ENCODE data around the gene CLTB.
"Not testable (repeated sequence)": the region's sequence is repeated elsewhere in the genome, so short reads cannot be mapped to it uniquely, and the experiment has no call there.

The CLTB gene, protein sequence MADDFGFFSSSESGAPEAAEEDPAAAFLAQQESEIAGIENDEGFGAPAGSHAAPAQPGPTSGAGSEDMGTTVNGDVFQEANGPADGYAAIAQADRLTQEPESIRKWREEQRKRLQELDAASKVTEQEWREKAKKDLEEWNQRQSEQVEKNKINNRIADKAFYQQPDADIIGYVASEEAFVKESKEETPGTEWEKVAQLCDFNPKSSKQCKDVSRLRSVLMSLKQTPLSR
- total RNA-seq = 42.7 to 63.0 reads per million in 2 donors

DNA sequence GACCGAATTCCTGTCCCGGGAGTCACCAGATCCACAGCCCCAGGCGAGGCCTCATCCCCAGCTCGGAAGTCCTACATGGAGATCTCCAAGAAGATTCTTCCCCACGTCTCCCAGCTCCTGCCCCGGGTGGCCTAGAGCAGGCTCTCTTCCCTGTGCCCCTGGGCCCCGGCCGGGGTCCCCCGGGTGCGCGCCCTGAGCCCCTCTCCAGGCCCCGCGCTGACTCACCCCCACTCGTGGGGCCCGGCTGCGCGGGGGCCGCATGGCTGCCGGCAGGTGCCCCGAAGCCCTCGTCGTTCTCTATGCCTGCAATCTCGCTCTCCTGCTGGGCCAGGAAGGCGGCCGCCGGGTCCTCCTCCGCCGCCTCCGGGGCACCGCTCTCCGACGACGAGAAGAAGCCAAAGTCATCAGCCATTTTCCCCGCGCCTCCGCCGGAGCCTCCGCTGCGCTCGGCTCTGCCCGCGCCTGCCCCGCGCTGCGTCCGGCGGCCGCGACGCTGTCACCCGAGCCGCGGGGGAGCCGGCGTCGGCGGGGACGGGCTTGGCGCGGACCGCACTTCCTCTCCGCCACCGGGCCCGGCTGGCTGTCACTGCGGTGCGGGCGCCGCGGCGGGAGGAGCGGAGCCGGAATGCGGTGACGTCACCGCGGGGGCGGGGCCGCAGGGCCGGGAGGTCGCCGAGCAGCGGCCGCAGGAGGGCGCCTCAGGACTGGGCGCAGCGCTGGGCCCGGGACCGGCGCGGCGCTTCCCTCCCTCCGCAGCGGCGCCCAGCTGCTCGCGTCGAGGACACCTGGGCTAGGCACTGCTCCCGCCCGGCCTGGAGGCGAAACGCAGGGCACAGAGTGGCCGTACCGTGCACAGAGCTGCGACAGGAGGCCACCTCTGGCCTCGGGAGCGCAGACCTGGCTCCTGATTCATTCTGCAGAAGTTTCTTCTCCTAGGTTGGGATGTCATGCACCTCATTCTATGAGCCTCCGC, at the start of gene CLTB:
CLTB (minus strand) TSS at position 588 of the 973 bp plus-strand sequence; CDS start at position 412, 176 bp downstream.
- DNase-seq = peak; percentile 93

DNA sequence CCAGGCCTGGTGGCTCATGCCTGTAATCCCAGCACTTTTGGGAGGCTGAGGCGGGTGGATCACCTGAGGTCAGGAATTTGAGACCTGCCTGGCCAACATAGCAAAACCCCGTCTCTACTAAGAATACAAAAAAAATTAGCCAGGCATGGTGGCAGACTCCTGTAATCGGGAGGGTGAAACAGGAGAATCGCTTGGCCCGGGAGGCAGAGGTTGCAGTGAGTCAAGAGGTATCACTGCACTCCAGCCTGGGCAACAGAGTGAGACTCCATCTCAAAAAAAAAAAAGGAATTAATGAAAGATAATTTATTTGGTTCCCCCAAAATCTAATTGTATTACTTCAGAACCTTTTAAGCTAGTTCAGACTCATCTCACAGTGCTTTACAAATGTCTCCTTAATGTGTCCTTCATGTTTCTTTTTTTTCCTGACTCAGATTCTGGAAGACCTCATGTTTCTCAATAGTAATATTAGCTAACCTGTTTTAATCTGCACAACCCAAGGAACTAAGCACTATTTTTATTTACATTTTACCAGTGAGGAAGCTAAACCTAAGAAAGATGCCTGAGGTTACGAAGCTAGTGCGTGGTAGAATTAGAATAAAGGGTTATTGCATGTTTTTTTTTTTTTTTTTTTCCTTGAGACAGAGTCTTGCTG, 46.9 kb upstream of the CLTB start:
- DNase-seq = no peak

DNA sequence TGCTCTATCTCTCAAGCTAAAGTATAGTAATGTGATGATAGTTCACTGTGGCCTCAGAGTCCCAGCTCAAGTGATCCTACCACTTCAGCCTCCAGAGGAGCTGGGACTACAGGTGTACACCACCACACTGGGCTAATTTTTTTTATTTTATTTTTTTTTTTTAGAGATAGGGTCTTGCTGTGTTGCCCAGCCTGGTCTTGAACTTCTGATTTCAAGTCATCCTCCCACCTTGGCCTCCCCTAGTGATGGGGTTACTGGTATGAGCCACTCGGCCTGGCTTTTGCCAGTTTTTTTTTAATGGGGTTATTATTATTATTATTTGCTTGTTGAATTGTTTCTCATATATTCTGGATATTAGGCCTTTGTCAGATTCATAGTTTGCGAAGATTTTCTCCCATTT, 45.0 kb upstream of the CLTB start:
- DNase-seq = no peak

DNA sequence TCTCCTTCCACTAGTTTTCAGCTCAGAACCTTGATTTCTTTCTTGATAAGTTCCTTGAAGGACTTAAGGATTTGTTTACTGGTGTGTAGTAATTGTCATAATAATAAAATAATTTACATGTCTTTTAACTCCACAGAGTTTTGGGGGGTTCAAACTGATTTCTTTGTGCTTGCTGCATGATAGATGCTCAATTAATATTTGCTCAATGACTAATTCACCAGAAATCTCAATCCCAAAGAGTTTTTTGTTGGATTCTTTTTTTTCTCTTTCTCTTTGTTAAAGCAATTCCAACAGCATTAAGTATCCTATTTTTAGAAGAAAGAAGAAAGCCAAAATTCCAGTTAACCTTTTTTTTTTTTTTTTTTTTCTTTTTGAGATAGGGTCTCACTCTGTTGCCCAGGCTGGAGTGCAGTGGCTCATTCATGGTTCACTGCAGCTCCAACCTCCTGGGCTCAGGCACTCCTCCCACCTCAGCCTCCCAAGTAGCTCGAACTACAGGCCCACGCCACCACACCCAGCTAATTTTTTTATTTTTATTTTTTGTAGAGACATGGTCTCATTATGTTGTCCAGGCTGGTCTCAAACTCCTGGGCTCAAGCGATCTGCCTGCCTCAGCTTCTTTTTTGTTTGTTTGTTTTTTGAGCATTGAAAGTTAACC, 42.7 kb upstream of the CLTB start:
- no peak for DNase-seq

DNA sequence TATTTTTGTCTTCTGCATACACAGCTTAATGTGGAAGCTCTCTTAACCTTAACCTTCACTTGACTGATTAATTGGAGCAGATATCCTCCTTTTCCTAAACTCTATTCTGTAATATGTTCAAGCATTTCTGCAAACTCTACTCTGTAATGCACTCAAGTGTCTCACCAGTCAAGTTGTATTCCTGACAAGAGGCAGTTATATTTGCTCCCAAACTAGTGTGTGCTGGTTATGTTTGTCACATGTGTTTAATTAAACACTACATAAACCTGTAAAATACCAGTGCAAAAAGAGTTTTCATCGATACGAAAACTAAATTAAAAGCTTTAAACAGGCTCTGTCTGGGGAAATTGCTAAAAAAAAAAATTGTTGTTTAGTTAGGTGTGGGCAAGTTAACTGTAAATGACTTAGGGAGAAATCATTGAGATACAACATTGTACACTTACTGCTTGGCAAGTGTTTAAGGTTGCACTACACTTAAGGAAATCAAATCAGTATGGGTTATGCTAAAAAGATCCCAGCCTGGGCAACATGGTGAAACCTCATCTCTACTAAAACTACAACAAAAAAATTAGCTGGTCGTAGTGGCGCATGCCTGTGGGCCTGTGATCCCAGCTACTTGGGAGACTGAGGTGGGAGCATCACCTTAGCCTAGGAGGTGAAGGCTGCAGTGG, 38.5 kb upstream of the CLTB start:
- DNase-seq = no peak

DNA sequence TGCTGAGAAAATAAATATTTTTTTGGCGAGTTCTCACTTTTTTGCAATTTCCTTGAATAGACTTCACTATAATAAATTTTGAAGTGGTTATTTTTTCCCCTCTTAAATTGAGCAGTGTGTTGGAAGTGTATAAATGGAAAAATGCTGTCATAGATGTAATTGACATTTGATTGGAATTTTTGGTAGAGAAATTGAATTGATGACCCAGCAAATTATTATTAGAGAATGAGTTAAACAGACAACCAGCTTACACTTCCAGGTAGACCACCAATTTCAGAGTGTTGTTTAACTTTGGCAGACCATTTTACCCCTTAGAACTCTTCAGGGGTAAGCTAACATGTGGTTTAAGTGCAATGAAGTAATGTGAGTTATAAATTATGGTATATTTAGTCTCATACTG, 33.7 kb upstream of the CLTB start:
- DNase-seq = no peak

DNA sequence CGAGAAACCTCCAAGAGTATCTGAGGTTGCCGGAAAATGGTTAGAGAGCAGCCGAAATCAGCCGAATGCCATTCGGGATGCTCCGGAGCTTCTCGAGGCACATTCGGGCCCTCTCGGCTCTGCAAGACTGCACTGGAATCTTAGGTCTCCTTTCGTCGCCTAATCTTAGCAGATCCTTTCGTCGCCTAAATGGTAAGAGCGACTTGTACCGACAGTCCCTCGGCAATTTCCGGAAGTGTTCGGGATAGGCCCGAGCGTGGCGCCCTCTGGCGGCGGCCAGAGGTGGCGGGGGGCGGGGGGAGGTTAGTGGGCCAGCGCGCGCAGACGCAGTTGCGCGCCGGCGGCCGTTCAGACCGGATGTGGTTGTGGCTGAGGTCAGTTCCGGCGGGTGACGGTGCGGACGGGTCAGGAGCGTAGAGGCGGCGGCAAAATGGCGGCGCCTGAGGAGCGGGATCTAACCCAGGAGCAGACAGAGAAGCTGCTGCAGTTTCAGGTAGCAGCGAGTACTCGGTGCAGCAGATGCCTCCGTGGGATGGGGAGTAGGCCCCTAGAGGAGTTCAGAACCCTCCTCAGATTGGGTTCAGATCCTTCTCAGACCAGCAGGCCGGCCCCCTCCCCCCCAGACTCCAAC, 31.8 kb upstream of the CLTB start, which contains the start of gene FAF2:
FAF2 (plus strand) TSS at position 408 of the 631 bp plus-strand sequence; CDS start at position 431, 23 bp downstream.
- peak; percentile 97 for DNase-seq

DNA sequence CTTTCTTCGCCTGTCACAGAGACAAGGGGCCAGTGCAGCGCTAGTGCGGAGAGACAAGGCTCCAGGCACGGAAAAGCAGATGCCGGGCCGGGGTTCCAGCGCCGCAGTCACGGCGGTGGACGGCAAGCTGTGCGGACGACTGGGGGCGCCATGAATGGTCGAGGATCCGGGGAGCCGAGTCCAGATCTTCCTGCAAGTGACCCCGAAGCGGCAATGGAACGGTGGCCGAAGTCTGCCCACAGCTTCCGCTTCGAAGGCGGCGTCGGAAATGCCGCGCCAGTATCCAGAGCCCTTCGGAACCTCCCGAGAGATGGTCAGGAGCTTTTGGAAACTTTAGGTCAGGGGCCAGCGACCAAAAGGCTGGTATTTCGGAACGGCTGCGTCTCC, 31.2 kb upstream of the CLTB start:
- peak; percentile 8 for DNase-seq

DNA sequence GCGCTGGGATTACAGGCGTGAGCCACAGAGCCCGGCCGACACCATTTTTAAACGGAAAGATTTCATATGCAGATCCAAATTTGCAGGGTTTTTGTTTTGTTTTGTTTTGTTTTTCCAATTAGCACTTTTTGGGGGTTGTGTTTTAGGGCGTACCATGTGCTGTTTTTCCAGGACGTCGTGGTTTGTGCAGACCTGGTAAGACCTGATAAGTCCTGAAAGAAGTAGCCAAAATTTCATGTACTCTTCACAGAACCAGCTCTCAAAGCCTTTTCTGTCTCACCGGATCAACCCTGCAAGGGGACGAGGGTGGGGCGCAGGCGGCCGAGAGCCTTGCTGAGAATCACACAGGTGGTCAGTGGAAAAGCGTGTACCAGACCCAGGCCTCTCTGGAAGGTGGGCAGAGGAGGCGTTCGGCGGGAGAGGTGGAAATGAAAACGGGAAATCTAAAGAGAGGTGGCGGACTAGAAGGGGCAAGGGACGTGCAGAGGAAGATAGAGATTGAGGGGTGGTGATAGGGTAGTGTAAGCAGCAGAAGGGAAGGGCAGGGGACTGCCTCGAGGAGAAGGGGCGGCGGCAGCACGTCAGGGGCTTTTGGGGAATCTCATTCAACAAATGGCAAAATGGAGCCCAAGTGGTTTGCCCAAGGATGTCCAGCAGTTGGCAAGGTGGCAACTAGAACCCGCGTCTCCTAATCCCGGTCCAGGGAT, 30.7 kb upstream of the CLTB start:
- no peak for DNase-seq

DNA sequence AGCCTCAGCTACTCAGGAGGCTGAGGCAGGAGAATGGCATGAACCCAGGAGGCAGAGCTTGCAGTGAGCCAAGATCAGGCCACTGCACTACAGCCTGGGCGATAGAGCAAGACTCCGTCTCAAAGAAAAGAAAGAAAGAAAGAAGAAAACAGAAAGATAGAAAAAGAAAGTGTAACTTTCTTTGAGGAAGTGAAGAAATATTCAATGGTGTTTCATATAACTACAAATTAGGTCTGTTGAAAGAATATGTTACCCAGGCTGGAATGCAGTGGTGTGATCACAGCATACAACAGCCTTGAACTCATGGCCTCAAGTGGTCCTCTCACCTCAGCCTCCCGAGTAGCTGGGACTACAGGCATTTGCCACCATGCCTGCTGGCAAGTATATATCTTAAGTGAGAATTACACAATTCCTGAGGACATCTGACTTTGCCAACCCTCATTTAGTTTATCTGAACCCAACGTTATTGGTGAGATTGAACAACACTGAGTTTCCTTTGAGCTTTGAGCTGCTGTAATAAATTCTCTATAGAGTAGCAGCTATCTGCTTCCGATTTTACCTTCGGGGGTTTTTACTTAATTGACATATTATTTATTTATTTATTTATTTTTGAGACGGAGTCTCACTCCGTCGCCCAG, 29.8 kb upstream of the CLTB start:
- no peak for DNase-seq

DNA sequence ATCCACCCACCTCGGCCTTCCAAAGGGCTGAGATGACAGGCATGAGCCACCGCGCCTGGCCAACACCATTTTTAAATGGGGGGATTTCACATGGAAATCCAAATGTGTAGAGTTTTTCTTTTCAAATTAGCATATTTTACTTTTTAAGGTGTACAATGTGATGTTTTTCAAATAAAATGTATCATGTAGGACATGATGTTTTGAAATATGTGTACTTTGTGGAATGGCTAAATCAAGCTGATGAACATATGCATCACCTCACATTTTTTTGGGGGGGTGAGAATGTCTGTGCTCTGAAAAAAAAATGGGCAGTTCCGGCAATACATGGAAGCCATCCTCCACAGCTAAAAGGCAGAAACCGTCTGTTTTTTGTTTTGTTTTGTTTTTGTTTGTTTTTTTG, 28.4 kb upstream of the CLTB start:
- DNase-seq = no peak

DNA sequence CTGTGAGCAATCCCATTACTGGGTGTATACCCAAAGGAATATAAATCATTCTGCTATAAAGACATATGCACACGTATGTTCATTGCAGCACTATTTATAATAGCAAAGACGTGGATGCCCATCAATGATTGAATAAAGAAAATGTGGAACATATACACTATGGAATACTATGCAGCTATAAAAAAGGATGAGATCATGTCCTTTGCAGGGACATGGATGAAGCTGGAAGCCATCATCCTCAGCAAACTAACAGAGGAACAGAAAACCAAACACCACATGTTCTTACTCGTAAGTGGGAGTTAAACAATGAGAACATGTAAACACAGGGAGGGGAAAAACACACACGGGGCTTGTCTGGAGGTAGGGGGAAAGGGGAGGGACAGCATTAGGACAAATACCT, 26.6 kb upstream of the CLTB start:
- DNase-seq = not testable (repeated sequence)

DNA sequence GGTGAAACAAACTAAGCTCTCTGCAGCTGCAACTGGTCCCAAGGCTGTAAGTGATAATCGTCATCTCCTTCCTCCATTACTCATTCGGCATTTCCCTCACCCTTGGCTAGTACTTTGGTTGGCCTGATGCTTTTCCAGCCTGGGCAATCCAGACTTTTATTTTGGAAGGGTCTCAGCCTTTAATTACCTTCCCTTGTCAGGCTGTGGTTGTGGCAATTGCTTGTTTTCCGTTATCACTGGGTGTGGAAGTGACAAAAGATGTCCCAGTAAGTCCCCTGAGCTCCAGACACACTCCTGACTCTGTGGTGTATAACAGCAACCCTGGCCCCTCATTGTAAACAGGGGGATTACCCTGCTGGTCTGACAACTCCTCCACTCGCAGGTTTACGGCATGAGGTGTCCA, 25.6 kb upstream of the CLTB start:
- no peak for DNase-seq

DNA sequence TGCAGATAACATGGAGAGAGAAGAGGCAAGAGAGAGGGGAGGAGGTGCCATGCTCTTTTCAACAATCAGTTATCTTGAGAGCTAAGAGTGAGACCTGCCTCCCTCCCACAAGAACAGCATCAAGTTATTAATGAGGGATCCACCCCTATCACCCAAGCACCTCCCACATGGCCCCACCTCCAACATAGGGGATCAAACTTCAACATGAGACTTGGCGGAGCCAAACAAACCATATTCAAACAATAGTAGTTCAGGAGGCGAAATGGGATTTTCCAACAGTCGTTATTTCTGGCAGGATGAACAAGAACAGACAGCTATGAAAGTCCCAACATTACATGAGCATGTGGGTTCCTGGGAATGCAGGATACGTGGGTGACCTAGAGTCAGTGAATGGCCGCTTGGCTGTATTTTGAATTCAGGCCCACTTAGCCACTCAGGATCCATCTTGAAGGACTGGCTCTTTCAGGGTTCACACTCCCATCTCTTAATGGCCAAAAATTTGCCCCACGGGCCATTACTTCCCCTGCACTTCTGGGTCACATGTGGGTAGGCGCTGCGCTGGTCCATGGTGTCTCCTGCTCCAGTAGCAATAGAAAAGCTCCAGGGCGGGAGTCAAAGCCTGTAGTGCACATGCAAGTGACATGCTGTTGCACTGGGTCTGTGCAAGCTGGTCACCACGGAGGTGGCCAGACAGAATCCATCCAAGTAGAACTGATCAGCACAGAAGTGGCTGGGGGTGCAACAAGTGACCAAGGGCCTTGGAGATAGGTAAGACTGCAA, 24.8 kb upstream of the CLTB start:
- DNase-seq = no peak

DNA sequence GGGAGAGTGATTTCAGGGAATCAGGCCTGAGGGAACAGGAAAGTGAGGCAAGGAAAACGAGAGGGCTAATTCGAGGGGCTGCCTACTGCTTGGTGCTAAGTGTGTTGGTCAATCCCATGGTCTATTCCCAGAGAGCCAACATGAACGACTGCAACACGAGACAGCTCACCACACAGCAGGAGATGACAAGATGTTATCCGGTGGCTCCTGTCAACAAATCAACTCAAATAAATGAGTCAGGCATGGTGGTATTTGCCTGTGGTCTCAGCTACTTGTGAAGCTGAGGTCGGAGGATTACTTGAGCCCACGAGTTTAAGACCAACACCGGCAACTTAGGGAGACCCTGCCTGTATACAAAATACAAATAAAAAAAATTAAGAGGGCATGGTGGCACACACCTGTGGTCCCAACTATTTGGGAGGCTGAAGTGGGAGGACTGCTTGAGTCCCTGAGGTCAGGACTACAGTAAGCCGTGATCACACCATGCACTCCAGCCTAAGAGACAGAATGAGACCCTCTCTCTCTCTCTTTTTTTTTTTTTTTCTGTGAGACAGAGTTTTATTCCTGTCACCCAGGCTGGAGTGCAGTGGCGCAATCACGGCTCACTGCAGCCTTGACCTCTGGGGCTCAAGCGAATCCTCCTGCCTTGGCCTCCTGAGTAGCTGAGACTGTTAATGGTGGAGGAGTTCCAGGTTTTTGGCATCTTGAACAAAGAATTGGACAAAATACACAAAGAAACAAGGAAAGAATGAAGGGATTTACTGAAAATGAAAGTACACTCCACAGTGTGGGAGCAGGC, 22.8 kb upstream of the CLTB start:
- DNase-seq = no peak

DNA sequence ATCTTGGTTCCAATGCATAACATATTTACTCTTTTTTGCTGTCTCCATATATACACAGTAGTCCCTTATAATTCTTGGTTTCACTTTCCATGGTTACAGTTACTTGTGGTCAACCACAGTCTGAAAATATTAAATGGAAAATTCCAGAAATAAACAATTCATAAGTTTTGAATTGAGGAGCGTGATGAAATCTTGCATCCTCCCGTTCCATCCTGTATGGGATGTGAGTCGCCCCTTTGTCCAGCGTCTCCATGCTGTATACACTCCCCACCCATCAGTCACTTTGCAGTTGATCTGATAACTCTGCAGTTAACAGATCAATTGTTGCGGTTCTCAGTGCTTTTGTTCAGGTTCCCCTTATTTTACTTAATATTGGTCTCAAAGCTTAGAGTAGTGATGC, 20.3 kb upstream of the CLTB start:
- no peak for DNase-seq

DNA sequence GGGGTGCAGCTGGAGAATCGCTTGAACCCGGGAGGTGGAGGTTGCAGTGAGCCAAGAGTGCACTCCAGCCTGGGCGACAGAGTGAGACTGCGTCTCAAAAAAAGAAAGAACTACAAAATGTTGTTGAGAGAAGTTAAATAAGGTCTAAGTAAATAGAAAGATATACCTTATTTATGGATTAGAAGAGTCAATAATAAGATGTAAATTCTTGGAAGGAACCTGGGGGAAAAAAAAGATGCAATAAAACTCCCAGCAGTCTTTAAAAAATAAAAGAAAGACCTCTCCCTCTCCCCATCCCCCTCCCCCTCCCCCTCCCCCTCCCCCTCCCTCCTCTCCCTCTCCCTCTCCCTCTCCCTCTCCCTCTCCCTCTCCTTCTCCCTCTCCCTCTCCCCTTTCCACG, 16.4 kb upstream of the CLTB start:
- DNase-seq = no peak

DNA sequence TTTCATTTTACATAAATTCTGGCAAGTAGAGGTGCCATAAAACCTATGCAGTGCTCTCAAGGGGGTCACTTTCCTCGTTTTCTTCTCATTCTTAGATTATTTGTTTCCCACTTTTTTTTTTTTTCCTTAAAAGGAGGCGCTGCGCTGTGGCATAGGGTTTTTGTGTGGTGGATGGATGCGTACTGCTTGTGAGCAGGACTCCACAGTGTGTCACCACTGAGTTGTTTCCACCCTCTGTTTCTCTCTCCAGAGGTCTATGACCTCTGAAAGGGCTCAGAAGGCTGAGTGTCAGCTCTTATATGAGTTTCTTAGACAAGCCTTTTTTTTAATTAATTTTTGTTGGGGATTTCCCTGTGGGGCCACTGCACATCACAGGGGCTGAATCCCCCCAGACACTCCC, 13.6 kb upstream of the CLTB start:
- no peak for DNase-seq

DNA sequence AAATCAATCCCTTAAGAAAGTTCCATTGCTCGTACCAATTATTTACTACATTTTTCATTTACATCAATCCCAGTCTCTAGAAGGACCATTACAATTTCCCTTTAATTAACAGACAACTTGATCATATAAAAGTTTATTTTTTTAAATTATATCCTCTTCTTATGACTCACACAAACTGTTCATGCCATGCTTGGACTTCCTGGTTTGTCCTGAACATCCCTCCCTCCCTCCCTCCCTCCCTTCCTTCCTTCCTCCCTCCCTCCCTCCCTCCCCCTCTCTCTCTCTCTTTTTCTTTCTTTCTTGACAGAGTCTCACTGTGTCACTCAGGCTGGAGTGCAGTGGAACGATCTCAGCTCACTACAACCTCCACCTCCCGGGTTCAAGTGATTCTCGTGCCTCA, 11.6 kb upstream of the CLTB start:
- no peak for DNase-seq

Data from T-helper 9 cell (primary cell).